GM19193 (cell line): Measurements from ENCODE around the gene MPPED2.

Experiments used
- POLR2A ChIP-seq: IDR thresholded peaks from 4 replicates; pipeline ENCODE4 v1.6.1; 2011; ENCODE audit not compliant: insufficient read depth, insufficient read length; ENCODE audit errors: extremely low read depth

The MPPED2 gene

DNA sequence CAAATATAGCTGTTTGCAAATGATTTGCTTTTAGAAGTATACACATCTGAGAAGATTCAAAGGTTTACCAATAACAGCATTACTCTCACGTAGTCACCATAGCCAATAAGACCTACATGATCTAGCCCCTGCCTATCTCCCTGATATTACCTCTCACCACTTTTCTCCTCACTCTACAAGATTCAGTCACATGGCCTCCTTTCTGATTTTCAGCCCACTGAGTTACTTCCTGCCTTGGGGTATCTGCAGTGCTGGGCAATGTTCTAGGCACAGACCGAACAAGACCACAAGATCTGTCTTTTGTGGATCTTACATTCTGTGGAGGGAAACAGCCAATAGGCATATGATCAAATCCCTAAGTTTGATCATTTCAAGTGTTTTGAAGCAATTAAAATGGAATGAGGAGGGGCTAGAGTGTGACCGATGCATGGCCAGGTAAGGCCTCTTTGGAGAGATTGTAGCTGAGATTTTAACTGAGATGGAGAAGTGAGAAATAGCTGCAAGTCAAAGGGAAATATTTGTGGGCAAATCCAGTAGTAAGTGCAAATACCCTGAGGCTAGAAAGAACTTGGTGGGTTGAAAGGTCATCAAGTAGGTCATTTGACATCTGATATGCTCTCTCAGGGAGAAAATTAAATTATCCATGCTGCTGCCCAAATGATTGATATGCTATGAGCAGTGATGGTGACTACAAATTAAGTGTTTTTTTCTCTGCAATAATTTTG, 220.2 kb downstream of the MPPED2 start:
- no peak for TF ChIP-seq POLR2A

DNA sequence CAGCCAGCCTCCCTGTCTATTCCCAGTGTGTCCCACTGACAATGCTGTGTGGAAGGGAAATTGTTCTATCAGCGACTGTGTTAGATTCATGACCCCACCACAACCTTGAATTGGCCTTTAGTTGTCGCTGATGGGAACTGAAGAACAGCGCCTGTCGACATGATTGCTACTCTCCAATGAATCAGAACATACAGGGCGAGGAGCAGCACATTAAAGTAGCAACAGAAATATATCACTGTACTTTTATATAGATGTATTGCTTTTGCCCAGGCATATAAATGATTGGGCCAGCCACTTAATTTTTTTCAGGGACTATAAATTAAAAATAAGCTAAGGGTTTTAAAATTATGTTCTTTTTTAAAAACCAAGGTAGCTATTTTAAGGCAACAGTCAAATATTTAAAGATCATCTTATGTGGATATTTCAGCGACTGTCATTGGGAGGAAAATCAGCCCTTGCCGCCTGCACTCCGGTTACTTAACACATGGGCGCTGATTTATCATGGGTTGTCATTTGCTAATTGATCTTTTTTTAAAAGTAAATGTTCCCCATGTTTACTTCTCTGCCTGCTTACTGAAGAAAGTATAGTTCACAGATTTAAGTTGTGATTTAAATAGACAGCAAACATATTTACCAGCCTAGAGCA, 221.2 kb downstream of the MPPED2 start:
- no peak for TF ChIP-seq POLR2A

DNA sequence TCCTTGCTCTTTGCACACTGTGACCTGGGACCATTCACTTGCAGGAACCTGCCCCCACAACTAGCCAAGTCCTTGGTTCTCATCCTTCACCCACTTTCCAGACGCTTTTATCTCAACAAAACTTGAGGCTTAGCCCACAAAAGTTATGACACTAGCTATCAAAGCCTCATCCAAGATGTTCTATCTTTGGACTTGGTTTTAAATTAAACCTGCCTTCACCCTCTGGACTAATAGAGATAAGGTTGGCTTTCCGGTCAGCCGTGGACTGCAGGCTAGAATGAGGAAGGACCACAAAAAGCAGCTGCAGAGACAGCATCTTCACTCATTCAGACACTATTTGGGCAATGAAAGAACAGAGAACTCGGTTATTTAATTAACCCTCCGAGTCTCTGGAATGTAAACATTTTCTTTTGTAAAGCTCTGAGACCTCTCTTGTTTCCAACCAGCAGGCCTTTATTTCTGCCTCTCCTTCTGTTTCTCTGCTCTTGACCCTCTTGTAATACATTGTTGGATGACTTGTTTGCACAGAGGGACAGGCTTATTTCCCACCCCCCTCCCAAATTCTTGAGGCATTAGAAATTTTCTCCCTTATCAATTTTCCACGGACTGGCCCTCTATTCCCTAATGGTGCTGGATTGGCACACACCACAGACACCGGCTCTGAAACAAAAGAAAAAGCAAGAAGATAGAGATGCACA, 221.9 kb downstream of the MPPED2 start:
- no peak for TF ChIP-seq POLR2A

DNA sequence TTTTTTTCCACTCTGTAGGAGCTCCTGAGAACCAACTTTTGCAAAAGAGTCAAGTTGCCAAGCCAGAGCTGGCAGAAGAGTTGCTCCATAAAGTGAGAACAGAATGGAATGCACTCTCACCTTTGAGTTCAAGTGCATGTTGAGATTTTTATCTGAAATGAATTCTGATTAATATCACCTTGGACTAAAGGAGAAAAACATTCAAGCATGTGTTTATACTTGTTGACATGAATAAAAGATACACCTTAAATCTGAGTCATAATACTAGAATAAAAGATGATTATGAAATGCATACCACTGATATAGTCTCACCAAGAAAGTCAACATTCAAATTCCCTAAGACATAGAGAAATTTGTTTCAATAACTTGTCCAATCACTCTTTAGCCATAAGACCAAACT, 225.4 kb downstream of the MPPED2 start:
- TF ChIP-seq POLR2A: no peak
